Measurements from ENCODE around the gene BRME1.
A peak's percentile ranks its signal among the peaks of the same experiment; 100 is the strongest.

BRME1 gene

DNA sequence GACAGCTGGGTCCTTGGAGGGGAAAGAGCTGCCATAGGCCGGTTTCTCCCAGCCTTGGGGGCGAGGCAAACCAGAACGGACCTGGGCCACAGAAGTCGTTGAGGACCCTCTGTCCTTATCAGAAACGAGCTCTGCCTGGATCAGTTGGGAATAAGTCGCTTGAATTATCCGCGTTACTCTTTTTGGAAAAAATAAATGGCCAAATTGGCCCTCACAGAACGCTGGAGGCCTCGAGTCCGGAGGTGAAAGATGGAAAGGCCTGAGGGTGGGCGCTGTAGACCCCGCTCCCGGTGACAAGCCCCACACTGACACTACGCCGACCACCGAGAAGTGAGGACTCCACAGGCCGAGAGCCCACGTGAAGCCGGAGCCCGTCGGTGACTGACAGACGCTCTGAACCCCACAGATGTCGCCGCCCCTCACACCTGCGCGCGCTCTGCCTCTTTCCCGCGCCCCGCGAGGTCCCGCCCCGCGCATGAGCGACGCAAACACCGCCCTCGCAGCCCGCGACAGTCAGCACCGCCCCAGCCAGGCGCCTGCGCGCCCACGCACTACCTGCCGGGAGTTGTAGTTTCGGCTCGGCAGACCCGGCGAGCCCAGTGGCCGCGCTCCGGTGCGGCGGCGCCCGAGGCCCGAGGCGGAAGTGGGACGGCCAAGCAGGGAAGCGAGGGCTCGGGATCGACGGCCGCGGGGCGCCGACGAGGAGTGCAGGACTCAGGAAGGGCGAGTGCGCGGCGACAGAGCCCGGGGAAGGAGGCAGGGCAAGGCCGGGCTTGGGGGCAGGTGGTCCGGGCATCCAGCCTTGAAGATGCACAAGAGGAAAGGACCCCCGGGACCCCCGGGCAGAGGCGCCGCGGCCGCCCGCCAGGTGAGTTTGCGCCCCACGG, at the start of gene BRME1, which contains the start of gene CC2D1A:
Gene BRME1 (minus strand): TSS at position 484 of the 887 bp plus-strand sequence. CDS start 1,225 bp downstream, outside the sequence.
Gene CC2D1A (plus strand): TSS at position 568 of the 887 bp plus-strand sequence. CDS start 241 bp downstream, at position 809.
- DNase-seq (ENCODE audit: low spot score), result peak; percentile 96

DNA sequence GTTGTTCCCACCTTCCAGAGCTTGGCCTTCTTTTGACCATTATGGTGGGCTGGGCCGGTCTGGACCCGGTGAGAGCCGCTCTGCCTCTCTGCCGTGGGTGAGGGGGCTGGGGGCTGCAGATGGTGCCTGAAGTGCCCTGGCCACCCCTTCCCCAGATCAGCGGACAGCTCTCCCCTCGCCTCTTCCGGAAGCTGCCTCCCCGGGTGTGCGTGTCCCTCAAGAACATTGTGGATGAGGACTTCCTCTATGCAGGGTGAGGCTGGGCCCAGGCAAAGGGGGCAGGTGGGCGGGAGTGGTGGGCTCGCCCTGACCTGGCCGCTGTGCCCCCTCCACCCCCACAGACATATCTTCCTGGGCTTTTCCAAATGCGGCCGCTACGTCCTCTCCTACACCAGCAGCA, 48.3 kb upstream of the BRME1 start:
- no peak for DNase-seq (ENCODE audit: low spot score)

DNA sequence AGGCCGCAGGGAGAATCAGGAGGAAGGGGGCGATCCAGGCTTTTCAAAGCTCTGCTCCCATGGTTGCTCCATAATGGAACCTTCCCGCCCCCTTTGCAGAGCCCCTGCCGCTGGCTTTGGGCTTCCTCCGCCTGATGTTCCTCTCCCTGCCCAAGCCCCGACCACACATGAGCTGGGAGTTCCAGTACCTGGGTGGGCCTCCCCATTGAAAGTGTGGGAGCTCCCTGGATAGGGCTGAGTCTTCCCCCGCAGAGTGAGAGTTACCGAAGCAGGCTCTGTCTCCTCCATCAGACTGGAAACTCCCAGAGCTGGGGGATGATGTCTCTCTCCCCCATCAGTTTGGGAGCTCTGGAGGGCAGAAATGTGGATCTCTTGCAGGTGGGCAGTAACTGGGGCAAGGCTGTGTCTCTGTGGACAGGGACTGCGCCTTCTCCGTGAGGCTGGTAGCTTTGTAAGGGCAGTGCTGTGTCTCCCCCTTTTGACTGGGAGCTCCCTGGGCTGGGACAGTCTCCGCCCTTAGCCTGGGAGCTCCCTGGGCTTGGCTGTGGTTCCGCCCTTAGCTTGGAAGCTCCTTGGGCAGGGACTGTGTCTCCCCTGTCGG, 47.1 kb upstream of the BRME1 start:
- no peak for DNase-seq (ENCODE audit: low spot score)

DNA sequence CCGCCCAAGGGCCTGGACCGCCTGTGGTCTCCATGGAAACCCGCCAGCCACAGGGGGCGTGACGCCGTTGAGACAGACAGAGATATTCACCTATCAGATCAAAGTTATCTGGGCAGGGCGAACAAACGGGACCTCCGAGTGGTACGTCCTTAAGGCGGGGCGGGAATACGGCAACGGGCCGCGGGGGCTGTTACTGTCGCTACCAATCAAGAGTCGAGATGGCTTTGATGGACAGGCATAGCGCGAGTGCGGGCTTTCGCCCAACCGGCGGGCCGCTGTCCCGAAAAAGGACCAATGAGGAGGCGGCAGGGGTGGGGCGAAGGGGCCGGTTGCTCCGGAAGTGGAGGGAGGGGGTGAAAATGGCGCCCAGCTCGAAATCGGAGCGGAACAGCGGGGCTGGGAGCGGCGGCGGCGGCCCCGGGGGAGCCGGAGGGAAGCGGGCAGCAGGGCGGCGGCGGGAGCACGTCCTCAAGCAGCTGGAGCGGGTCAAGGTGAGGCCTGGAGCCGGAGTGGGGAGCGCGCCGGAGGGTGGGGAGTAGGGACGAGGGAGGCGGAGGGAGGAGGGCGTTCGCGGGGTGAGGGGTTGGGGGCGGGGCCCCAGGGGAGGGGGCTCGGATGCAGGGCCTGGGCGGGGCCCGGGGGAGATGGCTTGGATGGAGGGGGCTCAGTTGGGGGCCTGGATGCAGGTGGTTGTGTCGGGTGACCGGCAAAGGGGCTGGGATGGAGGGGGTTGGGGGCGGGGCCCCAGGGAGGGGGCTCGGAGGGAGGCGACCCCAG, 46.4 kb upstream of the BRME1 start, which contains the start of gene DCAF15:
Gene DCAF15 (plus strand): TSS at position 356 of the 777 bp plus-strand sequence. CDS start 4 bp downstream, at position 360.
- DNase-seq (ENCODE audit: low spot score), result peak; percentile 100

DNA sequence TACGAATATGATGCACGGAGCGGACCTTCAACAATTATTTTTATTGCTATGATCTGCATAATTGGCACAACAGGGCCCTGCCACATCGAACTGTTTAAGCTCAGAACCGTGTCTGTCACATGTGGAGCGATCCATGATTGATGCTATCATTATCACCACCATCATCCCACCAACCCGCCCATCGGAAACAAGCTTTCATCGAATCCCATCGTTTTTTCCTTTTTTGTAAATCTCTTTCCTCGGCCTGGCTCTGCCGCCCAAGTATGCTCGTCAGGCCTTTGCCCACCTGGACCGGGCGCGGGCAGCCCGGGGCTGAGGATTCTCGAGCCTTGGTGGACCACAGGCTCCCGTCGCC, 45.9 kb upstream of the BRME1 start:
- no peak for DNase-seq (ENCODE audit: low spot score)

DNA sequence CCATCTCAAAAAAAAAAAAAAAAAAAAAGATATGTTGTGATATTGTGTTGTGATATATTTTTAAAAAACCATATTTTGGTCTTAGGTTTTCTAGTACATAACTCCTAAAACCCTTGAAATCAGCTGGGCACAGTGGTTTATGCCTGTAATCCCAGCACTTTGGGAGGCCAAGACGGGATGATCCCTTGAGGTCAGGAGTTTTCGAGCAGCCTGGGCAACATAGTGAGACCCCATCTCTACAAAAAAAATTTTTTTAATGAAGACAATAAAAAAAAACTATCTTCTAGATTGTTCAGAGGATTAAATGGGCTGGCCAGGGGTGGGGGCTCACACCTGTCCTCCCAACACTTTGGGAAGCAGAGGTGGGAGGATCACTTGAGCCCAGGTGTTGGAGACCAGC, 45.1 kb upstream of the BRME1 start:
- no peak for DNase-seq (ENCODE audit: low spot score)

DNA sequence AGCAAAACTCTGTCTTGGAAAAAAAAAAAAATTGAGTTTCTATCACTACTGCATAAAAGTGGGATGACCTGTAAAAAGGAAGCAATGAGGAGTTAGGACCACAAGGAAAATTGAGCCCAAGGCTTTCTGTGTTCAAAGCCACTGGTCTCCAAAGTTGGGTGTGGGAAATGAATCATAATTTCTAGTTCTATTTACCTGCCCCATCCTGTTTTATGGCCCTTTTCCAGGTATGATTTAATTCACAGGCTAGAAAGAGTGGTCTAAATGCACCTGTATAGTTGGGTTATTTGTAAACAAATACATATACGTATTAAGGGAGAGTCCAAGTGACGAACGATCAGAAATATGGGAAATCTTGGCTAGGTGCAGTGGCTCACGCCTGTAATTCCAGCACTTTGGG, 40.5 kb upstream of the BRME1 start:
- DNase-seq (ENCODE audit: low spot score), result no peak

DNA sequence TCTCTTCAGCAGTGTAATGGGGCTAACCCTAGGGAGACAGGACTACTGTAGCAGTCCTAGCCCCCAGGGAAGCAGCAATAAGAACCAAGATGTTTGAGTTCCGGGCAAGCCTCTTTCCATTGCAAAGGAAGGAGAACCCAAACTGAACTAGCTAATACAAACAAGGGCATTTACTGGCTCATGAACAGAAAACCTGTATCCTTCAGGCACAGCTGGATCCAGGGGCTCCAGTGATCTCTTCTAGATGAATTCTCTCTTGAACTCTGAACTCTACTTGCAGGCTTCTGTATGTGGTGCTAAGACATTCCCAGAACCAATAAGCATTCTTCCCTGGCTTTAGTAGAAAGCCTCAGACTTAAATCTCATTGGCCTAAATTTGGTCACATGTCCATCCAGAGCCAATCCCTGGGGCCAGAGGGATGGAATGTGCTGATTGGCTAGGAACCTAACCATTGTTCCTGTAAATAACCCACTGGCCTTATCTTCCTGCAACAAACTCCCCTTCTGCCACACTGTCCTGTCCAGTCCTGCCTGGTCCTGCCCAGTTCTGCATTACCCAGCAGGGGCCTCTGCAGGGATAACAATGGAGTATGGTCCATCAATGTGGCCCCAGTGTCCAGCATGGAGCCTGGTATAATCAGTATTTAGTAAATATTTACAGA, 36.2 kb upstream of the BRME1 start:
- DNase-seq (ENCODE audit: low spot score), result no peak

DNA sequence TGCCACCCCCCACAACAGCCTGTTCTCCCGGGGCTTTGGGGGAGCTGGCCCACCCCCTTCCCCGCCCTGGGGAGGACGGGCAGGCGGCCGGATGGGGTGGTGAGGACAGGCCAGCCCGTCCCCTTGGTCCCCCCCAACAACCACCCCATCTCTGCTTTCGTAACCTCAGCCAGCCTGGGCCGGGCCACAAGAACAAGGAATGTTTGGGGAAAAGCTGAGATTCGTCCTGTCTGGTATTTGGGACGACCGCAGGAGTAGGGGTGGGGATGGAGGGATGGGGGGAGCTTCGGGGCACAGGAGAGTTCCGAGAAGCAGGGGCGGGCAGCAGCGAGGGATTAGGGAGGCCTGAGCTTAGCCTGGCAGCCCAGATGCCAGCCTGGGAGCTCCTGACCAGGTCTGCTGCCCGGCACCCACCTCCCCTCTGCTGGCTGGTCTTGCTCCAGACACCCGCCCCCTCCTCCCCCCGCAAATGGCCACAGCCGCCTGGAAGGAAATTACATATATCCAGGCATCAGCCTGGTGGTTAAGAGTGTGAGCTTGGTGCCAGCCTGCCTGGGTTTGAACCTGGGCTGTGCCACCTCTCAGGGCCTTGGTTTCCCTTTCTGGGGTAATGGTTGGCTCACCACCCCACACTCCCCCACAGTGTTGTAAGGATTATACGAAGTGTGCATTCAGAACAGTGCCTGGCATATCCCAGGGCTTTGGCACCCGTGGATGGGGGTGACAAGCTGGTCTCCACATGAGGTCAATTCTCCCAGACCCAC, 32.6 kb upstream of the BRME1 start, which contains the start of gene PODNL1:
Gene PODNL1 (minus strand): TSS at position 117 of the 764 bp plus-strand sequence. CDS start 236 bp downstream, outside the sequence.
- no peak for DNase-seq (ENCODE audit: low spot score)

DNA sequence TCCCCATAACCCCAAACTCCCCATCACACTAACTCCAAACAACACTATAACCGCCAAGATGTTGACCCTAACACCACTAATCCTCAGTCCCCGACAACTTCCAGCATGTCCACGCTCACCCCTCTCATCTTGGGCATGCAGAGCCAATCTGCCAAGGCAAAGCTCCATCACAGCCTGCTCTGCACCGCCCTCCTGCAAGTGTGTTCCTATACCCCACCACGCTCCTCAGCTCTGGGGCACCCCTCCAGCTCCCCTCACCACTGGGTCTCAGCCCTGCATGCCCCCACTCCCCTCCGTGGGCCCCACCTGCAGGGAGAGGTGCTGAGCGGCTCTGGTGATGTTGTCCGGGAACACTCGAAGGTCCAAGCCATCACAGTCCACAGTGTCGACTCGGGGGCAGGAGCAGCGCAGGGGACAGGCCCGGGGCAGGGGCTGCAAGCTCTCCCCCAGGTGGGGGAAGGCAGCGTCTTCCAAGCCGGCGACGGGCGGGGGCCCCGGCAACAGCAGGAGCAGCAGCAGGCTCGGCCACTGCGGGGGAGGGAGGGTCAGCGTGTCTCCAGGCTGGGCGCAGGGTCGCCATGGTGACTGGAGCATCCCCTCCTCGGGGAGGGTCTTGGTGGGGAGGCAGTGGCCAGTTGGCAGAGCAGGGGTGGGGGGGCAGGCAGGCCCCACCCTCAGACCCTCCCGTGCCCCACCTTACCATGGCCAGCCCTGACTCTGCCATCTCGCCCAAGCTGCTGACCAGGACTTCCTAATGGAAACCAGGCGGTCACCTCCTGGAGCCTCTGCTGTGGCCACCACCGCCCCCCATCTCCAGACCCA, 31.8 kb upstream of the BRME1 start:
- no peak for DNase-seq (ENCODE audit: low spot score)

DNA sequence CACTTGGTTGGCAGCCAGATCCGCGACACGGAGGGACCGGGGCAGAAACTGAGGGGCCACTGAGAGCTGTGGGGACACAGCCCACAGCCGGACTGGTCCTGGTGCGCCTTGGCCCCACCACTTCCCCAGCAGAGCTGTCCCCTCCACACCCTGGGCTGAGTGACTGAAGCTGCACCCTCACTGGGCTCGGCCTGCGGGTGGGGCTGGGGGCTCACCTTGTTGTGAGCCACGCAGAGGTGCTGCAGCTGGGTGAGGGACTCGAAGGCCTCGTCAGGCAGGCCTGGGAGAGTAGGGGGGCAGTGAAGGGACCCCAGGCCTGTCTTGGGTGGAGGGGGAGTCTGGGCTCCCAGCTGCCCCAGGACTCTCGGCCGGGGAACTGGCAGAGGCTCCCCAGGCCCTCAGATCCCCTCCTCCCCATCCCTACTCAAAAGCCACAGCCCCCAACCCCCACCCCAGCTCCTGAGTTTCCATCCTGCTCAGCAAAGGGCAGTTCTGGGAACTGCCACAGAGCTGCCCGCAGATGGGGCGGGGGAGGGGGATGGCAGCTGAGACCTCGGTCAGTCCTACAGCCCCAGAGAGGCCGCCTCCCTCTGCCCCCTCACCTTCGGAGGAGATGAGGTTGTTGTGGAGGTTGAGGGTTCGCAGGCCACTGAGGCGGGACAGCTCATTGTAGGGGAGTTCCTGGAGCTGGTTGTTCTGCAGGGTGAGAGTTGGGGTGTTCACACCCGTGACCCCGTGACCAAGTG, 30.0 kb upstream of the BRME1 start:
- no peak for DNase-seq (ENCODE audit: low spot score)

DNA sequence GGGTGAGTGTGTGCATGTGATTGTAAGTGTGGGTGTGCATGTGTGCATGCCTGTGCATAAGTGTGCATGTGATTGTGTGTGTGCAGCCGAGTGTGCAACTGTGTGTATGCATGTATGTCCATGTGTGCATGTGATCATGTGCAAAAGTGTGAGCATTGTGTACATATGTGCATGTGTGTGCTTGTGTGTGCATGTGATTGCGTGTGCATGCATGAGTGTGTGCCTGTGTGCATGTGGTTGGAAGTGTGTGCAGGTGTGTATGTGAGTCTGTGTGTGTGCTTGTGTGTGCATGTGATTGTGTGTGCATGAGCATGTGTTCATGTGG, 28.8 kb upstream of the BRME1 start:
- DNase-seq (ENCODE audit: low spot score), result no peak

DNA sequence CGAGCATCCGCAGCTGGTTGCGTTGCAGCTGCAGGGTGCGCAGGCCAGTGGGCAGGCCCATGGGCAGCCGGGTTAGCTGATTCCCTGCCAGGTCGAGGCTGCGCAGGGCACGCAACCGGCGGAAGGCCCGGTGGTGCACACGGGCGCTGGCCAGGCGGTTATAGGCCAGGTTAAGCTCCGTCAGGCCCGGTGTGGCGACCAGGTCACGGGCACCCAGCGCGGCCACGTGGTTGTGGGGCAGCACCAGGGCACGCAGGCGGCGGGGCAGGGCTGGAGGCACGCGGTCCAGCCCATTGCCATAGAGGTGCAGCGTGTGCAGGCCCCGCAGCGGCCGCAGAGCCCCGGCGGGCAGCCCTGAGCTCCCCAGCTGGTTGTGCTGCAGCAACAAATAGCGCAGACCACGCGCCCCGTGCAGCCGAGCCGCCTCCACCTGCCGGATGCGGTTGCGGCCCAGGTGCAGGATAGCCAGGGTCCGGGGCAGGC, 27.0 kb upstream of the BRME1 start:
- DNase-seq (ENCODE audit: low spot score), result no peak

DNA sequence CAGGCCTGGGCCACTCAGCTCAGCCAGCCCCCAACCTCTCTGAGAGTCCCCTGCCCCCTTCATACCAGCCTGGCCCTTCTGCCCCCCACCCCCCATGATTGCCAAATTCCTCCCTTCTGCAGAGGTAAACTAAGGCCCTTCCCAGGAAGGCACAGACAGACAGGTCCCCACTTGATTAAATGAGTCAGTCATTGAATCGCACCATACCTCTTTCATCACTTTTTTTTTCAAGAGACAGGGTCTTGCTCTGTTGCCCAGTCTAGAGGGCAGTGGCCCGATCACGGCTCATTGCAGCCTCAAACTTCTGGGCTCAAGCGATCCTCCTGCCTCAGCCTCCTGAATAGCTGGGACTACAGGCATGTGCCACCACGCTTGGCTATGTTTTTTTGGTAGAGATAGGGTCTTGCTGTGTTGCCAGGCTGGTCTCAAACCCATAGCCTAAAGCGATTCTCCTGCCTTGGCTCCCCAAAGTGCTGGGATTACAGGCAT, 26.3 kb upstream of the BRME1 start:
- no peak for DNase-seq (ENCODE audit: low spot score)

DNA sequence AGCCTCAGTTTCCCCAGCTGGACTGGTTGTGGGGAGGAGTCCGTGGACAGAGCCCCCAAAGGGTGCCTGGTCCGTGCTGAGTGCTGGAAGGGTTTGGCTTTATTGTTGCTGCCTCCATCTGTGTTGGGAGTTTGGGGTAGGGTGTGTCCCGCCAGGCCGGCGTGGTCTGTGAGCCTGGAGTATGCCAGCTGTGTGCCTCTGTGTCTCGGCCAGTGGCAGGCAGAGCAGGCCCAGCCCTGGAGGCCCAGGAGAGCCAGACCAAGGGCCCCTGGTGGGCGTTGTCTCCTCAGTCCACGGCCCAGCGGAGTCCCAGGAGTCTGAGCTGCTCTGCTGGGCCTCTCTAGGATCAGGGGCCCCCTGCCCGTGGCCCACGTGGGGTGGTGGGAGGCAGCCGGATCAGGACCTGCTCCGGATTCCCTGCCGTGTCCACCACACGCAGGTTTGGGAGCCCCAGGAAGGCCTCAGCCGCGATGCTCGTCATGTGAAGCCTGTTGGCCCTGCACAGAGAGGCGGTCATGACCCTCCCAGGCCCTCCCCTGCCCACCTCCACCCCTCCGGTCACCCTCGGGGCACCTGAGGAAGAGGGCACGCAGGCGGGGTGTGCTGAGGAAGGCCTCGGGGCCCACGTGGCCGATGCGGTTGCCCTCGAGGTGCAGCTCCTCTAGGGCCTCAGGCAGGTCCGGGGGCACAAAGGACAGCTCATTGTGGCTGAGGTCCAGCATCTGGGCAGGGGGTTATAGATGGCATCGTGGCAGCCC, 25.7 kb upstream of the BRME1 start:
- DNase-seq (ENCODE audit: low spot score), result no peak

DNA sequence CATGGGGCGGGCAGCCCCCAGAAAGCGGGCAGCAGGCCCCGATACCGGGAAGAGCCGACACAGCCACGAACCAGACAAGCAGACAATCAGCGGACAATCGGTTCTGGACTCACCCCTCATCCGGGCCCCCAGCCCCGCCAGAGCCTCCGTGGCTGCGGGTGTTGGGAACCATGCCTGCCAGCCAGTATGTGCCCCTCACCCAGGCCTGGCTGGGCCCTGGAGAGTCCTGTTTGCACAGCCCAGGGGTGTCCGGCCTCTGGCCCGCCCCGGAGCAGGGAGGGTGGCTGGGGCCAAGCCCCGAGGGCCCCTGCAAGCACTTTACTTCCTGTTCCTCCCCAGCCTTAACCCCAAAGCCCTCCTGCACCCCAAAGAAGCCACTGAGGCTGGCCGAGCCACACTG, 24.5 kb upstream of the BRME1 start:
- no peak for DNase-seq (ENCODE audit: low spot score)

DNA sequence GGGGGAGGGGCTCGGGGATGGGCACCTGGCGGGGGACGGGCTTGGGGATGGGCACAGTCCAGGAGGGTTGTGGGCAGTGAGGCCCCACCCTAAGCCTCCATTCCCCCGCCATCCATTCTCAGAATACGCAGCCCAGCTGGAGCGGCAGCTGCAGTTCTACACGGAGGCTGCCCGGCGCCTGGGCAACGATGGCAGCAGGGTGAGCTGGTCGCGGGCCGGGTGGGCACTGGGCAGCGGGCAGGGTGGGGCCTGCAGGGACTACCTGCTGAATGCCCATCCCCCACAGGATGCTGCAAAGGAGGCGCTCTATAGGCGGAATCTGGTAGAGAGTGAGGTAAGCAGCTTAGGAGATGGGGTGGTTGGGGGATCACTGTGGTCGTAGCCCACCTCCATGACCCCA, 24.0 kb upstream of the BRME1 start:
- DNase-seq (ENCODE audit: low spot score), result no peak

DNA sequence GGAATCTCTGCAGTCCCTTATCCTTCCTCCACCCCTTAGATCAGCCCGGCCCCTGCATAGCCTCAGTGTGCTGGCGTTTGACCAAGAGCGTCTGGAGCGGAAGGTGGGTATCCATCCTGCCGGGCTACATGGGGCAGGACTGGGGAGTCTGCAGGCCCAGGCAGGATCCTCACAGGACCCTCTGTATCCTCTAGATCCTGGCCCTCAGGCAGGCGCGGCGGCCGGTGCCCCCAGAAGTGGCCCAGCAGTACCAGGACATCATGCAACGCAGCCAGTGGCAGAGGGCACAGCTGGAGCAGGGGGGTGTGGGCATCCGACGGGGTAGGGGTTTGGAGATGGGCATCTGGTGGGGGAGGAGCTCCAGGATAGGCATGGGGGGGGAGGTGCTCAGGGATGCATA, 23.4 kb upstream of the BRME1 start:
- no peak for DNase-seq (ENCODE audit: low spot score)

DNA sequence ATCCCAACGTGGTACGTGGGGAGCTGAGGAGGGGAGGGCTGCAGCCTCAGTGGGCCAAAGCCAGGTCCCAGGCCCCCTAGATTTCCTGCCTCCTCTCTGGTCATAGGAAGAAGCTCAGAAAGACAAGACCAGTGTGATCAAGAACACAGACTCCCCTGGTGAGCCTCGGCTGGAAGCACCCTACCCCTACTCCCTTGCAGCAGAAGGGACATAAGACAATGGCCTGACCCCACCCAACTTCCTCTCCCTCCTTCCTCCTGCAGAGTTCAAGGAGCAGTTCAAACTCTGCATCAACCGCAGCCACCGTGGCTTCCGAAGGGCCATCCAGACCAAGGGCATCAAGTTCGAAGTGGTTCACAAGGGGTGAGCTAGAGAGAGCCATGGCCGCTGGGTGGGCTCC, 20.8 kb upstream of the BRME1 start:
- no peak for DNase-seq (ENCODE audit: low spot score)

Measured in activated CD4-positive, alpha-beta T cell treated with anti-CD3 and anti-CD28 coated beads, Interleukin-2, Interleukin-4, amounts not matched to agents 100 ng/mL and 50 ng/mL, durations not matched to agents 16 hours and 8 hours (primary cell).